GM19452 (cell line): ENCODE measurements around the gene HMCN2.
"Not testable (repeated sequence)": the region's sequence is repeated elsewhere in the genome, so short reads cannot be mapped to it uniquely, and the experiment has no call there.

Source experiments
- ATAC-seq: cut with Tn5 transposase; IDR thresholded peaks from one replicate; pipeline ENCODE4 v1.9.1; 2021; ENCODE audit not compliant: unreplicated experiment

Gene HMCN2

DNA sequence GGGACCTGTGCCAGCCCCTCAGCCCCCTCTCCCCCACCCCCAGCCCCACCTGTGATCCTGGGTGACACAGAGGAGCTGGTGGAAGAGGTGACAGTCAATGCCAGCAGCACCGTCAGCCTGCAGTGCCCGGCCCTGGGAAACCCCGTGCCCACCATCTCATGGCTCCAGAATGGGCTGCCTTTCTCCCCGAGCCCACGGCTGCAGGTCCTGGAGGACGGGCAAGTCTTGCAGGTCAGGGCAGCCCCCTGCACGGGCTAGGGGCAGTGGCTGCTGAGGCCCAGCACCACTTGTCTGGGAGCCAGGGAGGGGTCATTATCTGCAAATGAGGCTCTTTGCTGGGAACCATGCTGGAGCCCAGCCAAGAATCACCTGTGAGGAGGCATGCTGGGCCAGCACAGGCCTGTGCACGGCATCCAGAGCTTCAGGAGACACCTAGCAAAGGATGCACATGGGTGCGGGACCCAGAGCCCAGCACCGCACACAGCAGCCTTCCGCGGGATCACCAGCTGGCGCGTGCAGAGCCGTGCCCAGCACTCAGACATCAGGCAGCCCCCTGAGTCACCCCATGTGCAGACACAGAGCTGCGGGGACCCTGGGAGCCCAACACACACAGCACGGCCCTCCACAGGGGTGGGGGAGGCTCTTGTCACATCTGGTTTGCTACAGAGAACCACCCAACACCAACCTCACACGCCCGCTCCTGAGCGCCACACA lies 117.2 kb downstream of the HMCN2 start:
- ATAC-seq: no peak

DNA sequence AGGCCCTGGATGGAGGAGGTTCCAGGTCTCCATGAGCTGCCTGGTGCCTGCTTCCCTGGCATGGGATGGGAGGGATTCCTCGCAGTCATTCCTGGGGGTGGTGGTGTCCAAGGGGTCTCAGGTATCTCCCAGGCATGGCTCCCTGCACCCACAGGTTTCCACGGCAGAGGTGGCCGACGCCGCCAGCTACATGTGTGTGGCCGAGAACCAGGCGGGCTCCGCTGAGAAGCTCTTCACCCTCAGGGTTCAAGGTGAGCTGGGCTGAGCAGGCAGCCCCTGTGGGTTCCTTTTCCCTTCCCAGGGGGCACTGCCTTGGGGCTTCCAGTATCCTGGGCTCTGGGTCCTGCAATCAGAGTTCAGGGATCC lies 117.8 kb downstream of the HMCN2 start:
- ATAC-seq: no peak

- no peak for ATAC-seq
Measured at GRCh38 chr9:130383979-130384676, 118.6 kb downstream of the HMCN2 start.

GRCh38 chr9:130385257-130385656 lies 119.7 kb downstream of the HMCN2 start:
- no peak for ATAC-seq

DNA sequence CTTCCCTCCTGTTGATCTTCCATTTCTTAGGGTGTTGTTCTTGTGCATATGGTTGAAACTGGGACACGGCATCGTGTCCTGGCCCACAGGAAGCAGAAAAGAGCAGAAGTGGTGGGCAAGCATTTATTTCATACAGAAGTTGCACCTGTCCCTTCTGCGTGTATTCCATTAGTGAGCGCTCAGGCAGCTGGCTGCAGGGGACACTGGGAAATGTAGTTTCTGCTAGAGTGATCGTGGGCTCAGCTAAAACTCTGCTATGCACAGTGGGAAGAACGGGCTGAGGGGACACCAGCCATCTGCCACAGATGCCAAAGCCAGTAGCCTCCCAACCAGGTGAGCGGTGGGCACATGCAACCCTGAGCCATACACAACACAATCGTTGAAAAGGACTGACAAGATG lies 121.8 kb downstream of the HMCN2 start:
- no peak for ATAC-seq

DNA sequence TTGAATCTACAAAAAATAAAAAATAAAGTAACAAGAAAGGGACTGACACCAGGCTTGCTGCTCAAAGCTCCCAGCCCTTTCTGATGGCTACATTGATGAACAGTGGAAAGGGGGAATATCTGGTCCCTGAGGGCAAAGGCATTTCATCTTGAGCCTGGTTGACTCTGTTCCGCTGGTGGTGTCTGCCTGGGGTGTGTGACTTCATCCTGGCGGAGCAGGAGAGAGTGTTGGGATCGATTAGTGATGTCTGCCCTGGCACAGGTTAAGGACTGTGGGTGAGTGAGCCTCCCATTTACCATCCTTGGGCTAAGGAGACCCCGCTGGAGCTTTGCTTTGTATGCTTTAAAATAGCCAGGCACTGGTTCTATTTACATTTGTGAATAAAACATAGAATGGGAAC lies 122.3 kb downstream of the HMCN2 start:
- no peak for ATAC-seq

DNA sequence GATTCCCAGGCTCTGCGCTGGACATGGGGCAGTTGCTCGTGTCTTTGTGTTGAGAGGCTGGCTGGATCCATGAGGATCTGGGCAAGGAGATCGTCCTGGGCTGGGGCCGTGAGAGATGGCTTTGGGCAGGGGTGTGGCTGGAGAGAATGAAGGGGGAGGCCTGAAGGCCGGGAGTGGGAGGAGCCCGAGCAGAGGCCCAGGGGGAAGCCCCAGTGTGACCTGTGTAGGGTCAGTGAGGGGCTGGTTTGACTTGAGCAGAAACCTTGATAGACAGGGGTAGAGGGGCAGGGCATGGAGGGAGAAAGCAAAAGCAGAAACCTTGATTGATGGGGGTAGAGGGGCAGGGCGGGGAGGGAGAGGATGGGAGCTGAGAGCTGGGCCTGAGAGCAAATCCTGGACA lies 124.8 kb downstream of the HMCN2 start:
- no peak for ATAC-seq

DNA sequence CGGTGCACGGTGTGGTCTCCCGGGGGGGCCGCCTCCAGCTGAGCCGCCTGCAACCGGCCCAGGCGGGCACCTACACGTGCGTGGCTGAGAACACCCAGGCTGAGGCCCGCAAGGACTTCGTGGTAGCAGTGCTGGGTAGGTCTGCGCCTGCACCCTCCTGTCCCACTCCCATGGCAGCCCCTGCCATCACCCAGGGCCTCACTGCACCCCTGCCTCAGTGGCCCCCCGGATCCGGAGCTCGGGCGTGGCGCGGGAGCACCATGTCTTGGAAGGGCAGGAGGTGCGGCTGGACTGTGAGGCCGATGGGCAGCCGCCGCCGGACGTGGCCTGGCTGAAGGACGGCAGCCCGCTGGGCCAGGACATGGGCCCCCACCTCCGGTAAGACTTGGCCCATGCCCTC lies 125.4 kb downstream of the HMCN2 start:
- ATAC-seq: no peak

DNA sequence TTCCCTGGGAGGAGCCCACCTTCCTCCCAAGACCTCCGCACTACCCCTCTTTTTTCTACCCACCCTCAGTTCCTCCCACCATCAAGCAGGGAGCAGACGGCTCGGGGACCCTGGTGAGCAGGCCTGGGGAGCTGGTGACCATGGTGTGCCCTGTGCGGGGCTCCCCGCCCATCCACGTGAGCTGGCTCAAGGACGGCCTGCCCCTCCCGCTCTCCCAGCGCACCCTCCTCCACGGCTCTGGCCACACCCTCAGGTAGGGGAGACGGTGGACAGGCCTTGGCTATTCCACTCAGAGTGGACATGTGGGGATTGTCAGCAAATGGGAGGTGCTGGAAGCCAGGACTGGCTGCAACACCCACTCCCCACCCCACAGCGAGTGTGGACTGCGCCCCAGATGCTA lies 126.3 kb downstream of the HMCN2 start:
- ATAC-seq: no peak

GRCh38 chr9:130393681-130394071 lies 128.1 kb downstream of the HMCN2 start:
- no peak for ATAC-seq

DNA sequence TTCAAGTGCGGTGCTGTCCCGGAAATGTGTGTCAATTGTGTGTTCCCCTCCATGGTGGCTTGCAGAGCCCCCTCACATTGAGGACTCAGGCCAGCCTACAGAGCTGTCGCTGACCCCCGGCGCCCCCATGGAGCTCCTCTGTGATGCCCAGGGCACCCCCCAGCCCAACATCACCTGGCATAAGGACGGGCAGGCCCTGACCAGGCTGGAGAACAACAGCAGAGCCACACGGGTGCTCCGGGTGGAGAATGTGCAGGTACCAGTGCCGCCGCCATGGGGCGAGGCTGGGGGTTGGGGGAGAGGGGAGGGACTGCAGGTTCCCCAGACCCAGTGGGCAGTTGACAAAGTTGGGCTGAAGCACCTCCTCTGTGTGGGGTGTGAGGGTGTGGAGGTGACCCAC lies 128.8 kb downstream of the HMCN2 start:
- ATAC-seq: no peak

- ATAC-seq: no peak
Measured at GRCh38 chr9:130394814-130395470, 129.4 kb downstream of the HMCN2 start.

DNA sequence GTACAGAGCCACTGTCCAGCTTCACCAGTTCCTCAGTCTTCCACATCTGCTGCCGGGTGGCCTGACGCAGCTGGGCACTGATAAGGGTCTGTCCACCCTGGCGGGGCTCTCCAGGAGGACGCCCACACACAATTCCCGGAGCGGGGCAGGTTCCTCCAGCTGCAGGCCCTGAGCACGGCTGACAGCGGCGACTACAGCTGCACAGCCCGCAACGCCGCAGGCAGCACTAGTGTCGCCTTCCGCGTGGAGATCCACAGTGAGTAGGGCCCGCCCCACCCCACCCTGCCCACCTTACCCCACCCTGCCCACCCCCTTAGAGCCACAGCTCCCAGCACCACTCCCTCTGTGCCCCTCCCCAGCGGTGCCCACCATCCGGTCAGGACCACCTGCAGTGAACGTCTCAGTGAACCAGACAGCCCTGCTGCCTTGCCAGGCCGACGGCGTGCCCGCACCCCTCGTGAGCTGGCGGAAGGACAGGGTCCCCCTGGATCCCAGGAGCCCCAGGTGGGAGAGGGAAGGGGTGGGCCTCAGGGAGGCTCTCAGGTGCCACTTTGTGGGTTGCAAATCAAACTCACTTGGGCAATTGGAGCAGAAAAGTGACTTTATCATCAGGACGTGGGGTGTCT lies 130.4 kb downstream of the HMCN2 start:
- no peak for ATAC-seq

DNA sequence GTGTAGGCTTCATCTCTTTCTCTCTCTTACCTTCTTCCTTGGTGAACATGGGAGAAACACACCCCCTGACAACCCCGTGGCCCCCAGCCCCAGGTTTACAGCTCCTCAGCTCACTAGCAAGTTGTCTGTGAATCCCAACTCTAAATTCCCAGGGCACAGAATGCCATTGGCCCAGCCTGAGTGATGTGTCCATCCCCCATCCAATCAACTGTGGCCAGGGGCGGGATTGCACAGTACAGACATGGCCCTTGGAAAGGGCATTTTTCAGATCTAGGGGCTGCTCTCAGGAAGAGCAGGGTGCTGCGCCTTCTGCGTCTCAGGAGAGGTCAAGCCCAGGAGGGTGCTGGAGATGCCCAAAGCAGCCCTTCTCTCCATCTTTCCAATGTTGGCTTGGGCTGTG lies 131.0 kb downstream of the HMCN2 start:
- no peak for ATAC-seq

DNA sequence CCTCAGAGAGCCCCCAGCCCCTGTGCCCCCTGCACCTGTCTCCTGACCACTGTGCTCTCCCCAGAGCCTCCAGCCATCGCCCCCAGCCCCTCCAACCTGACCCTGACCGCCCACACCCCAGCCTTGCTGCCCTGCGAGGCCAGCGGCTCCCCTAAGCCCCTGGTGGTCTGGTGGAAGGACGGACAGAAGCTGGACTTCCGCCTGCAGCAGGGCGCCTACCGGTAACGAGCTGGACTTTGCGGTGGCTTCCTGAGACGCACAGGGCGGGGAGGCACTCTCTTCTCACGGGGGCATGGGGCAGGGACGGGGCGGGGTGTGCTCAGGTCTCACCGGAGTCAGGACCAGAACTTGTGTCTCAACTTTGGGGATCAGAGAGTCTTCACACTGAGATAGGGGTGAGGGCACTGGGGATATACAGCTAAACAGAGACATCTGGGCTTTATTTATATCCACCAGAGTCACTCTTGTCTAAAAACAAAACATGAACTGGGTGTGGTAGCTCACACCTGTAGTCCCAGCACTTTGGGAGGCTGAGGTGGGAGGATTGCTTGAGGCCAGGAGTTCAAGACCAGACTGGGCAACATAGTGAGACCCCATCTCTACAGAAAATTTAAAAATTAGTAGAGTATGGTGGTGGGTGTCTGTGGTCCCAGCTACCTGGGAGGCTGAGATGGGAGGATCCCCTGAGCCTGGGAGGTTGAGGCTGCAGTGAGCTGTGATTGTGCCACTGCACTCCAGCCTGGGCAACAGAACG lies 133.1 kb downstream of the HMCN2 start:
- no peak for ATAC-seq

- ATAC-seq: no peak
Measured at GRCh38 chr9:130399768-130400167, 134.2 kb downstream of the HMCN2 start.

GRCh38 chr9:130400870-130401269 lies 135.3 kb downstream of the HMCN2 start:
- no peak for ATAC-seq

GRCh38 chr9:130401742-130402141 lies 136.2 kb downstream of the HMCN2 start:
- ATAC-seq: not testable (repeated sequence)

- ATAC-seq: no peak
Measured at GRCh38 chr9:130402243-130402642, 136.7 kb downstream of the HMCN2 start.

DNA sequence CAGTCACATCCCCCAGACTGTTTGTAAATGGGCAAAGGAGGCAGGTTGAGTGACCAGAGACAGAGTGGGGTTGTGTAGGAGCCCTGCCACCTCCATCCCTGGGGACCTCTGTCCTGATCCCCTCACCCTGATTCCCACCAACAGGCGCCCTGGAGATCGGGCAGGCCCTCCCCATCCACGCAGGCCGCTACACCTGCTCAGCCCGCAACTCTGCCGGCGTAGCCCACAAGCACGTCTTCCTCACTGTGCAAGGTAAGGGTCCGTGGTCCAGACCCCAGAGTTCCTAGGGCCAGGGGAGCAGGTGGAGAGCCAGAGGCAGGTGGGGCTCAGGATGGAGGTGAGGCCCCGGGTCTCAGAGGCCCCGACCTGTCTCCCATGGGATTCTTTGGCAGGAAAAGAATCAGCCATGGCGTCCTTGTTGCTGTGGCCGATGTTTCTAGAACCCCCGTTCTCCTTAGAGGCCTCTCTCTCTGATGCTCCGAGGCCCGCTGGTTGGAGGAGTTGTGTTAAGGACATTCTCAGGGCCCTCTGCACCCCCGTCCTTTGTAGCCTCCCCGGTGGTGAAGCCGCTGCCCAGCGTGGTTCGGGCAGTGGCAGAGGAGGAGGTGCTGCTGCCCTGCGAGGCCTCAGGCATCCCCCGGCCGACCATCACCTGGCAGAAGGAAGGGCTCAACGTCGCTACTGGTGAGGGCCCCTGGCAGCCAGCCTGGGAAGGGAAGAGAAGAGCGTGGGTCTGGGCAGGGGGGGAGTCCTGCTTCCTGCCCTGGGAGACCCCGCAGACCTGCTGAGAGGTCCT lies 137.3 kb downstream of the HMCN2 start:
- no peak for ATAC-seq
